ENCODE results near the gene PRXL2B. TPM values are rescaled to one million over a fixed set of nuclear protein-coding genes. Genes with fewer than 3 reads are reported as not detected.
"Not testable (repeated sequence)": the region's sequence is repeated elsewhere in the genome, so short reads cannot be mapped to it uniquely, and the experiment has no call there.

PRXL2B gene
- total RNA-seq, 1 experiment from 2014 or later = 27.9 TPM

GRCh38 chr1:2564006-2564814, 22.4 kb upstream of the PRXL2B start:
- no peak for DNase-seq (ENCODE audit: low spot score)

DNA sequence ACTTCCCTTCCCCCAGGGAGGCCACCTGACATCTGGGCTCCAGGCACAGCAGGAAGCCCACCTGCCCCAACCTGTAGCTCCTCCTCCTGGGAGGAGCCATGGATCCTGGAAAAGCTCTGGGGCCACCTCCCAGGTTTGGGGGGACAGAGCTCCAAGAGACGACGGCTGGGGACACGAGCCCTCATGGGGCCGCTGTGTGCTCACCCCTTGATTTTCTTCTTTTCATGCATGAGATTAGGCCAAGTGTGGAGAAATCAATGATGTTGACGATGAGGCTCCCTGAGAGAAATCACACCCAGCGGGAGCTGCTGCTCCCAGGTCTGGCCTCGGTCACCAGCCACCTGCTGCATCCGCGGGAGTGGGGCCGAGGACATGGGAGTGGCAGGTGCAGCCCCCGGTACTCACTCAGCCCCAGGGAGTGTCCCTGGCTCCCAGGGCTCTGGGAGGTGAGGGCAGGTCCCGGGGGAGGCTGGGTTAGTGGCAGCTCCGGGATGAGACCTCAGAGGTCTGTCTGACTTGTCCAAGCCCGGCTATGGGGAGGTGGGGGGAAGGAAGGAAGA, 21.7 kb upstream of the PRXL2B start:
- no peak for DNase-seq (ENCODE audit: low spot score)

DNA sequence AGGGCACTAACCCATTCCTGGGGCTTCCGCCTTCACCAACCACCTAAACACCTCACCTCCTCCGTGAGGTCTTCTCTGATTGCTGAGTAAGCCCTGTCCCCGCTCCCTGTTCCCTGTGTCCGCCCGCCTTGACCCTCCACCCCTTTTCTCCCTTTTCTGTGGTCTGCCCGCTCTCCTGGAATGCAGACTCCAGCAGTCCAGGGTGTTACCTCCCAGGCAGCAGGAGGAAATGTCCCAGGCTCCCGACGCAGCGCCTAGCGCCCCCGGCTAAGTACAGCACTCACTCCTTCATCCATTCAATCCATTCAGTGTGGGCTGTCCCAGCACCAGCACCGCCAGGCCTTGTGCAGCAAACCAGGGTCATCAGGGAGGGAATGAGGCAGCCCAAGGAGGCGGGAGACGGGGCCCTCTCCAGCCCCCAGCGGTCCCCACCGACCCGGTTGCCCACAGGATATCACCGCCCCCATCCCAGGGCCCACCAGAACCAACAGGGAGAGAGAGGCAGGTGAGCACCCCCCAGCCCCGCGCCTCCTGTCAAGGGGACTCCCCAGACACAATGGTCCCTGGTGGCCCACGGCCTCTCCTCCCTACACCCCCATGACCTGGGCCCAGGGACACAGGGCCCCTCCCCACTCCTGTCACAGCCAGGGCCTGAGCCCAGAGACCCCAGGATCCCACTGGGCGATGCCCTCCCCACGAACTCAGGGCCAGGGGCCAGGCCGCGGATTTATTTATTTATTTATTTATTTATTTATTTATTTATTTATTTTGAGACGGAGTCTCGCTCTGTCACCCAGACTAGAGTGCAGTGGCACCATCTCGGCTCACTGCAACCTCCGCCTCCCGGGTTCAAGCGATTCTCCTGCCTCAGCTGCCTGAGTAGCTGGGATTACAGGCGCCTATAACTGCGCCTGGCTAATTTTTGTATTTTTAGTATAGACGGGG, 20.2 kb upstream of the PRXL2B start:
- no peak for DNase-seq (ENCODE audit: low spot score)

GRCh38 chr1:2567083-2567679, 19.4 kb upstream of the PRXL2B start:
- DNase-seq (ENCODE audit: low spot score) = no peak

DNA sequence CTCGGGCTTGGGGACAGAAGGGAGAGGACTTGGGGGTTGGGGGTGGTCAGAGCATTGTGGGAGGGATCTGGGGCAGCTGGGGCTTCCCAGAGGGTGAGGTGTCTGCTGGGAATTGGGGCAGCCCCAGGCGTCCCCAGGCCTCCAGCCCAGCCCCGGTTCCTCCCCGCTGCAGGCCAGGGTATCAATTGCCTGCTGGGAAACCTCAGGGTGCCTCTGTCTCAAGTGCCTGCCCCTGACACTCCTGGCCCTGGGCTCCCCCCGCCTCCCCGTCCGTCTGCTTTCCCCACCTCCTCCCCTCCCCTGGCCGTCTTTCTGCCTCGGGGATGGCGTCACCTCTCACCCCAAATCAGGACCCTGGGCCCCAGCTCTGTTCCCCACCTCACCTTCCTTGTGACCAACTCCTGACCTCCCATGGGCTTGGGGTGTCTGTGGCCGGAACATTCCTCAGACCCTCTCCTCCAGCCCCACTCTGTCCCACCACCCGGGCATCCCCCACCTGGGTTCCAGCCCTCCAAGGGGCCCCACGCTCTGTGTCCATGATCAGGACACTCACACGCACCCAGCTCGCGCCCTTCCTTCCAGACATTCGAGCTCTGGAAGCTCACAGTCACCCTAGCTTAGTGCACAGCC, 18.3 kb upstream of the PRXL2B start:
- DNase-seq (ENCODE audit: low spot score) = not testable (repeated sequence)

DNA sequence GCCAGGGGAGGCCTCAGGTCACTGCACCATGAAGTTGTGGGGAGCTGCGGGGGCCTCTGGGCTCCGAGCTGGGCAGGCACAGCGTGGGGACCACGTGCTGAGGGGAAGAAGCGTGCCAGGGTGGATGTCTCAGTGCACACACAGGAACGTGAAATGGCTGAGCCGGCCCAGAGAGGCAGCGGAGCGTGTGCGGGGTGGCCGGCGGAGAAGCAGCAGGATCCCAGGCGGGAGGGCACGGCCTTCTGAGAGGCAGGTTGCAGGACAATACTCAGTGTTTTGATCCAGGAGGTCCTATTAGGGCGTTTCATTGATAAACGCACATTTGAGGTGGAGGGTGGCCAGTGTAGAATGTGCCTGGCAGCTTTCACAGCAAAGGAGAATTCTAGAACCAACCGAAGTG, 17.5 kb upstream of the PRXL2B start:
- DNase-seq (ENCODE audit: low spot score) = no peak

DNA sequence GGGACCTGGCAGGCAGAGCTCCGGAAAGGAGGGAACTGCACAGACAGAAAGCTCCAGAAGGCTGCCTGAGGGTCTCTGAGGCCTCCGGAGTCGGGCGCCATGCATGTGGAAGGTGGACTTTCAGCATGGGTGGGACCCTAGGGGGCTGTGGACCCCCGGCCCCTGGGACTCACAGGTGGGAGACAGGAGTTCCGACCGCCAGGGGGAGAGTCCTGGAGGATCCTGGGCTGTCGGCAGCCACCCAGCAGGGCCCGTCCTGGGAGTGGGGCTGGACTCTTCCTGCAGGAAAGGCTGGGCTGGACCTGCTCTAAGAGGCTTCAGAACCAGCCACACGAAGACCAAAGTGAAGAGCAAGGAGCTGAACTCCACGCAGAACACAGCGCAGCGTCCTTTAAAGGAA, 16.9 kb upstream of the PRXL2B start:
- DNase-seq (ENCODE audit: low spot score) = not testable (repeated sequence)

DNA sequence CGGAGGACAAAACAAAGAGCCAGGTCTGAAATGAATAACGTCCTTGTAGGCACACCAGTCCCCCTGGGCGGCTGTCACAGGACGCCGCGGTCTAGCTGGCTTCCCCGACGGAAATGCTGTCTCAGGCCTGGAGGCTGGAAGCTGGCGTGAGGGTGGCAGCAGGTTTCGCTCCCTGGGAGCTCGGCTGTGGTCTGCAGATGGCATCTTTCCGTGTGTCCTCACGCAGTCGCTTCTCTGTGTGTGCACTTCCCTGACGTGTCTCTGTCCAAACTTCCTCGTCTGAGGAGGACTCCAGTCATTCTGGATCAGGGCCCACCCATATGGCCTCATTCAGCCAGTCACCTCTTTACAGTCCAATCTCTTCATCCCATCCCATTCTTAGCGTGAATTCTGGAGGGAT, 16.2 kb upstream of the PRXL2B start:
- DNase-seq (ENCODE audit: low spot score) = no peak

DNA sequence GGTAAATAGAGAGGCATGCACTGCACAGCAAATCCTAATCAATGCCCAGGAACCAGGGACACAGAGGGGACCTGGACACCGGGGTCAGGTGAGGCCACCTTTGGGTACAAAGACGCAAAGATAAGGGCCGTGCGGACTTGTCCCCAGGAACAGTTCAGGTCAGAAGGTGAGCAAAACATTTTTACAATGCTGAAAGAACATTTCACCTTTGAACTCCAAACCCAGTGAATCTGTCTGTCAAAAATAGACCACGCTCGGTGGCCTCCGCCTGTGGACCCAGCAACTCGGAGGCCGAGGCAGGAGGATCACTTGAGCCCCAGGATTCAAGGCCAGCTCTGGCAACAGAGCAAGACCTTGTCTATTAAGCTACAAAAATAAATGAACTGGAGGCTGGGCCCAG, 15.2 kb upstream of the PRXL2B start:
- DNase-seq (ENCODE audit: low spot score) = no peak

- DNase-seq (ENCODE audit: low spot score) = no peak
These were observed 13.2 kb upstream of the PRXL2B start for GRCh38 chr1:2573250-2573920.

DNA sequence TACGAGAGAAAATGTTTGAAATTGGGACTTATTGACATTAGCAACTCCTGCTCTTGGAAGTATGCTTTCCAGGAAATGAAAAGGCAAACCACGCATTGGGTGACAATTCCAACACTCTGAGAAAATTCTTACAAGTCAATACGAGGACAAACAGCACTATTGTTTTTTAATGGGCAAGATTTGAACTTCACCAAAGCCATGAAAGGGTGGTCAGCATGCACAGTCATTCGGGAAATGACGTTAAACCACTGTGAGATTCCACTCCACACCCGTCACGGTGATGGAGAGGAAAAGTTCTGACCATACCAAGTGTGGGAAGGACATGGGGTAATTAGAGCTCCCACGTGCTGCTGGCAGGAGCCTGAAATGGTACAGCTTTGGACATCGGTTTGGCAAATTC, 12.2 kb upstream of the PRXL2B start:
- DNase-seq (ENCODE audit: low spot score) = no peak

DNA sequence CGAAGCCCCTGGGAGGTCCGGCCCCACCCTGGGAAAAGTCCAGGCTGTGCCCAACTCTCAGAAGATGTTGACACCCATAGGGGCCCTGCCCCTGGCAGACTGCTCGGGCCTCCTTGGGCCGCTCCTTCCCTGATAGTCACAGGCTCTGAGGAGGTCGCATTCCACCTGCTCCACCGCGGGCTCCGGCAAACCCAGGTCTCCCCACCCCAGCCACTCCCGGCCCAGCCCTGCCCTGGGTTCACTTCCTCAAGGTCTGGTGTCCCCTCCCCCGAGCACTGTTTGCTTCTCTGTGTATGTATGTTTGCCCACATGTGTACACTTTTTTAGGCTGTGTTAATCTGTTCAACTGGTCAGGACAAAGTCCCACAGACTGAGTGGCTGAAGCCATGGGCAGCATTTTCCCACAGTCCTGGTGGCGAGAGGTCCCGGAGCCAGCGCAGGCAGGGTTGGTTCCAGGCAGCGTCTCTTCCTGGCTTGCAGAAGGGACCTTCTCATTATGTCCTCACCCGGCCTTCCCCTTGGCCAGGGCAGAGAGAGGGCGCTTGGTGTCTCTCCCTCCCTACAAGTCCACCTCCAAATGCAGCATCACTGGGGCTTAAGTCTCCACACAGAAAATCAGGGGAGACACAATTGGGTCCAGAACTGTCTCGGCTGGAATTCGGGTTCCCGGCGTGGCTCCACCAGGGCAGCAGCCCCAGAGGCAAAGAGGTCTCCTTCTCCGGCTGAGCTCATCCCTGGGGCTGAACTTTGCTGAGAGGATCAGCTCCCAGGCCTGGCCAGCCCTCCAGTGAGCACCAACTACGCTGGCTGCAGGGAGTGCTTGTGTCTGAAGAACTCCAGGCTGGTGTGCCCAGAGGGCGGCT, 10.5 kb upstream of the PRXL2B start:
- no peak for DNase-seq (ENCODE audit: low spot score)

DNA sequence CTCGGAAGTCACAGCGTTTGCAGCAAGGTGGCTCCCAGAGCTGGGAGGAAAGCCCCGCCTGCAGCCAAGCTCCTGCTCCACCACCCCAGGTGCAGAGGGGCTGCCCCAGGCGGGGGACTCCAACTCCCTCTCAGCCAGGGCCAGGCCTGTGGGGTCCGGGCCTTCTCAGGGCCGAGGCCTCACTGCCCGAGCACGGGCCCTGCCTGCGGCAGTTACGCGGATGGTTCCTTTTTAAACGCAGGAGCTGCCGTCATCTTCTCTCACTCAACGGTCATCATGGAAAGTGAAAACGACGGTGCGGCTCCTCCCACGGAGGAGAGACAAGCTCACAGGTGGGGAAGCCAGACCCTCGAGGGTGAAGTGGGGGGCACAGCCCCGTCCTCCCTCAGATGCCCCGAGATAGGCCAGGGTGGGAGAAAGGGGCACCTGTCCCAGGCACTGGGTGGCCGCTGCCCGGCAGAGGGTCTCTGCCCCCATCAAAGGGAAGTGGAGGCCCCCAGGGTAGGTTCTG, 9.0 kb upstream of the PRXL2B start:
- DNase-seq (ENCODE audit: low spot score) = not testable (repeated sequence)

- no peak for DNase-seq (ENCODE audit: low spot score)
These were observed 7.8 kb upstream of the PRXL2B start for GRCh38 chr1:2578758-2579118.

- no peak for DNase-seq (ENCODE audit: low spot score)
These were observed 5.9 kb upstream of the PRXL2B start for GRCh38 chr1:2580691-2581090.

GRCh38 chr1:2582391-2582790, 4.2 kb upstream of the PRXL2B start:
- DNase-seq (ENCODE audit: low spot score) = no peak

- DNase-seq (ENCODE audit: low spot score) = no peak
These were observed 3.2 kb upstream of the PRXL2B start for GRCh38 chr1:2583331-2583791.

DNA sequence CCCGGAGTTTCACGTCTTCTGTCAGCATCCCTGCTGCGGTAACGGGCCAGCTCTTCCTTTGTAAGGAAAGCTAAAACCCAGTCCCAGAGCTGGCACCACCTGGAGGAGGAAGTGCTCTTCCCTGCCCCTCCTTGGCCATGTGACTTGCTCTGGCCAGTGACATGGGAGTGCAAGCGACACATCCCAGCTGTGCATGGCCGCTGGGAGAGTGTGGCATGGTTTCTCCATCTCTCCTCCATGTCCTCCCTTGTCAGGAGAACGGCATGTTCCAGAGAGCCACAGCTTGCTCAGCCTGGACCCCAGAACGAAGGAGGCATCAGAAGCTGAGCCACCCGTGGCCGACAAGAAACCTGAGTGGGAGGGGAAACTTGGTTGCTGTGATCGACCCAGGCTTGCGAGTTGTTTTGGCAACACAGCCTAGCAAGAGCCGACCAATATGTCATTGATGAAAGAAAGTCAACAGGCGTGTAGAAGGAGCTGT, 2.7 kb upstream of the PRXL2B start:
- DNase-seq (ENCODE audit: low spot score) = no peak

DNA sequence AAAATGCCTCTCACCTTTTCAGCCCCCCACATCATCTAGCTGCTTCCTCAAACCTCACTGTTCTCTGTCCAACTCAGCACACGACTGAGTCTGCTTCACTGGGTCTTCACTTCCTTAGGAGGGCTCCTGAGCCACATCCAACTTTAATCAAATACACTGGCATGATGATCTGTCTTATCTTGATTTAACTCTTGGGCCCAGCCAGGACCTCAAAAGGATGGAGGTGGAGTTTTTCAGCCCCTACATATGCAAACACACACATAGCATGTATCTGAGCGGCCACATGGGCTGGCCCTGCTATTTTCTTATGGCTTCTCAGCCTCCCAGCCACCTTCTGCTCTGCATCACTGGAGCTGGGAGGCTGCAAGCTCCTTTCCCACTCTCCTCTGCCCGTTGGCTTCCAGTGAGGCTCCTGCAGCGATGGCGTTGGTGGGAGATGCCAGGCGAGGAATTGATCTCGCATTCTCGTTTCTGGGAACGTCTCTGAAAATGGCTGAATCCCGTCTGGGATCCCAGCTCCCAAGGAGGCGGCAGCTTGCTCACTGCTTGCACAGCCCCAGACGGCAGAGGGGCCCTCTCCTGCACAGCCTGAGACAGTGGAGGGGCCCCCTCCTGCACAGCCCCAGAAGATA, 1.8 kb upstream of the PRXL2B start:
- no peak for DNase-seq (ENCODE audit: low spot score)
